Mucosa of descending colon (tissue), 3 donors: ENCODE results near the gene DNAJC21. TPM values are rescaled to one million over a fixed set of nuclear protein-coding genes. Genes with fewer than 3 reads are reported as not detected.

Experiments used
- ATAC-seq: fragments of 200-7000 bp; cut with Tn5 transposase; one replicate; pipeline ENCODE4 v1.9.1; 2020; ENCODE audit warnings: mild to moderate bottlenecking, moderate library complexity
- DNase-seq, 3 donors: peaks; one replicate each; pipeline ENCODE4 v3.0.0-alpha.2; 2020
- H3K36me3 ChIP-seq: fragments of 200-600 bp; one replicate; pipeline ENCODE4 v1.8.0; 2021; ENCODE audit warnings: low read depth, mild to moderate bottlenecking
- H3K4me1 ChIP-seq: fragments of 200-600 bp; one replicate; pipeline ENCODE4 v1.8.0; 2021; ENCODE audit warnings: low read depth, mild to moderate bottlenecking
- H3K4me3 ChIP-seq: fragments of 200-600 bp; one replicate; pipeline ENCODE4 v1.8.0; 2021; ENCODE audit warnings: mild to moderate bottlenecking
- H3K9me3 ChIP-seq: fragments of 200-600 bp; one replicate; pipeline ENCODE4 v1.8.0; 2021; ENCODE audit warnings: mild to moderate bottlenecking
- CTCF ChIP-seq: fragments of 200-600 bp; IDR thresholded peaks from one replicate; pipeline ENCODE4 v1.8.0; 2022; ENCODE audit warnings: antibody characterized with exemption, mild to moderate bottlenecking
- intact Hi-C, 2 donors: fragments of 100-400 bp; cut with DNase I in 1 of 2; cut with micrococcal nuclease in 1 of 2; formaldehyde crosslinking; loops; one replicate each; pipeline versions ENCODE4 v1.11.0 to v1.11.1; 2022; cut with DNase I, micrococcal nuclease
- total RNA-seq, 3 donors: library from RNA; stranded (reverse); fragmentation: NEBNext Ultra II Directional in 2 of 3; extraction: Animal tissue kit (Norgen Biotek cat#: 25700) in 2 of 3; gene quantifications; one replicate each; pipeline versions ENCODE4 v1.2.1 to v1.2.4, GENCODE V29; 2021 to 2023
- donor health status: DM: no; HTN: no; CAD: no; lungs with moderate emphysema.
- donor health status: DM: no; HTN: no; CAD: no.
- donor health status: DM: no; HTN: yes; CAD: no.

Gene DNAJC21
- total RNA-seq, 3 donors from 2014 or later = 37.1 to 53.6 (median 40.1) TPM

DNA sequence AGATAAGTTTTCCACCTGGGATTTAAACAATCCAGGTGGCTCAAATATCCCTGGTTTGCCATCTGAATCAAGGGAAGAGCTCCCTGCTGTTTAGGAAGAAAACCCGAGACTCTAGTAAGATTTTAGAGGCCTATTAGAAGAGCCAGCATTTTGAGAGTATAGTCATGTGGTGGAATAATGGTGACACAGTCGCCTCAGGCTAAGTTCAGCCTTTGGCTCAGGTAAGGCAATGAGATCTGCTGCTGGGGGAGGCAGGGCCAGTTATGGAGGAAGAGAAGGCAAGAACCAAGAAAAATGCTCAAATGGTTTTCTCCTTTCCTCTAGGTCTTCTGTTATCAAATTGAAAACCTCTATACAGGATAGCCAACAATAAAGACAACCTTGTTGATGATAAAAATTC is 30.3 kb upstream of the DNAJC21 start:
- no peaks in the 10 kb centered on the region for H3K36me3 ChIP-seq
- H3K9me3 ChIP-seq = no peaks in the 10 kb centered on the region
- no peak for TF ChIP-seq CTCF
- no peaks in the 10 kb centered on the region for H3K4me1 ChIP-seq
- DNase-seq (no peak), ATAC-seq (no peak)
- intact Hi-C loops = loop anchor here in 1 of 2 donors (5.0 kb wide), 1 partner anchor 412 kb away; no protein-coding TSS in a partner anchor
- H3K4me3 ChIP-seq = no peak overlapping the region

GRCh38 chr5:34900652-34901051 is 28.7 kb upstream of the DNAJC21 start:
- no peak for DNase-seq
- no peak overlapping the region for H3K4me3 ChIP-seq
- intact Hi-C loops = no loop called here
- H3K4me1 ChIP-seq = no peaks in the 10 kb centered on the region
- no peaks in the 10 kb centered on the region for H3K36me3 ChIP-seq
- no peaks in the 10 kb centered on the region for H3K9me3 ChIP-seq
- no peak for TF ChIP-seq CTCF
- no peak for ATAC-seq

- no peak overlapping the region for H3K4me3 ChIP-seq
- no peak for ATAC-seq
- no peaks in the 10 kb centered on the region for H3K36me3 ChIP-seq
- no peaks in the 10 kb centered on the region for H3K9me3 ChIP-seq
- intact Hi-C loops = no loop called here
- no peaks in the 10 kb centered on the region for H3K4me1 ChIP-seq
- no peak for DNase-seq
- no peak for TF ChIP-seq CTCF
Observed at GRCh38 chr5:34903260-34903659, 26.1 kb upstream of the DNAJC21 start.

DNA sequence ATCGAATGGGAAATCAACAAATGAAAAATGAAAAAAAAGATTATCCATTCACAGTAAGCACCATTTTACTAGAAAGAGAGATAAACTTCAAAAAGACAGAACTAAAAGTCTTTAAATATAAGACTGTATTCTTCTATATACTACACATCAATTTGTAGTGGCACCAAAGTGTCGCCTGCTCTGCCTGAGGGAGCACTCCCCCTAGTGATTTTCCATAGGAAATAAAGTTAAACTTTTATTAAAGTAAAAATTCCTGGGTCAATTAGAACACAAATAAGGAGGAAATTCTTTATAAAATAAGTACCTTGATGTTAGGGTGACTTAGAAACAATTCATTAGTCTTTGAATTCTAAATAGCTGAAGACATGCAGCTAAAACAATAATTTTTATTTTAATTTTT is 23.8 kb upstream of the DNAJC21 start:
- no peaks in the 10 kb centered on the region for H3K9me3 ChIP-seq
- H3K4me3 ChIP-seq = no peak overlapping the region
- no peak for ATAC-seq
- no peak for DNase-seq
- no peaks in the 10 kb centered on the region for H3K4me1 ChIP-seq
- no peak for TF ChIP-seq CTCF
- H3K36me3 ChIP-seq = no peaks in the 10 kb centered on the region
- intact Hi-C loops = no loop called here

DNA sequence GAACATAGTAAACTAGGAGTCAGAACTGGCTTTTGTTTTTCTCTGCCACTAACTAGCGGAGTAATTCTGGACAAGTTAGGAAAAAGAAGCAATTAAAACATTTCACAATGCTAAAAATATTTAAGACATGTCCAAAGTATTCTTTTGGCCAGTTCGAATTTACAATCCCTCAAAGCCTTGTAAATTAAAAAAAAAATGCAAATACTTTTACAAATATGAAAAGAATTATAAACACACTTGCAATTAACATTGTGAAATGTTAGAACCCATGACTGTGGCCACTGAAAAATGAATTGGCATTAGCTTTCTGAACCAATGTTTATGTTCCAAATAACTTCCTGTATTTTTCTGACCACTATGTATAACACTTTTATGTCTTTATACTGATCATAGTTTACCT is 16.3 kb upstream of the DNAJC21 start:
- no peak overlapping the region for H3K4me3 ChIP-seq
- DNase-seq (no peak), ATAC-seq (no peak)
- no peak for TF ChIP-seq CTCF
- no peaks in the 10 kb centered on the region for H3K36me3 ChIP-seq
- no peaks in the 10 kb centered on the region for H3K9me3 ChIP-seq
- H3K4me1 ChIP-seq = peaks cover 23% of the 10 kb centered on the region
- intact Hi-C loops = no loop called here

DNA sequence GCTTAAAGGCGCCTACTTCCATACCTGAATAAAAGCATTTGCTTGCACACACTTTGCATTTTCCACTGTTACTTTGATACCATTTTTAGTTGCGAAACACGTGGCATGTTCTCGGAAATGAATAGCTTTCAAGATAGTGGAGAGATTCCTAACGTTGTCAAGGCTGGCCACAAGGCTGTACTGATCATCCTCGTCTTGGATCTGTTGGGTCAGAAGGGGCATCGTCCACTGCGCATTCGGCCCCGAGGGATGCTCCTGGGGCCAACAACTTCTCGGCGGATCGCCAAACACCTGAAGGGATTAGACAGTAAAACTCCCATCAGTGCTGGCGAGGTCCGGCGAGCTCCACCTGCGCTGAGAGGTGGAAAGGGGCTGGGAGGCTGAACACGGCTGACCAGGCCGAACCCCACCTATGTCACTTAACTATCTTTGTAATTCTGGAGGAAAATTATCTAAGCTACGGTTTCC is 14.7 kb upstream of the DNAJC21 start:
- DNase-seq = peak; percentile 33 to 62 (median 49)
- Histone ChIP-seq H3K9me3 (no peaks in the 10 kb centered on the region), H3K36me3 (no peaks in the 10 kb centered on the region), H3K4me3 (peak overlapping the region; percentile 91), H3K4me1 (peaks cover 23% of the 10 kb centered on the region)
- intact Hi-C loops = no loop called here
- ATAC-seq = peak; percentile 15
- TF ChIP-seq CTCF = no peak
